Type B pancreatic cell (in vitro differentiated cells): Measurements from ENCODE around the gene ADAMTS17. TPM values are rescaled to one million over a fixed set of nuclear protein-coding genes. Genes with fewer than 3 reads are reported as not detected.

Source experiments
- DNase-seq: peaks from one replicate; pipeline ENCODE4 v3.0.0; 2021; ENCODE audit warnings: mixed read lengths; ENCODE audit not compliant: unreplicated experiment; ENCODE audit errors: extremely low spot score
- H3K27ac Mint-ChIP-seq: 2 replicates; pipeline ENCODE4 v1.8.0; 2021; ENCODE audit warnings: mild to moderate bottlenecking, mixed read lengths
- H3K27me3 Mint-ChIP-seq: 2 replicates; pipeline ENCODE4 v1.8.0; 2021; ENCODE audit warnings: mixed read lengths
- H3K36me3 Mint-ChIP-seq: 2 replicates; pipeline ENCODE4 v1.8.0; 2021; ENCODE audit warnings: mixed read lengths
- H3K4me1 Mint-ChIP-seq: one replicate; pipeline ENCODE4 v1.8.0; 2021; ENCODE audit warnings: mixed read lengths; ENCODE audit not compliant: unreplicated experiment
- H3K4me3 Mint-ChIP-seq: 2 replicates; pipeline ENCODE4 v1.8.0; 2021; ENCODE audit warnings: mild to moderate bottlenecking, mixed read lengths
- H3K9me3 Mint-ChIP-seq: 2 replicates; pipeline ENCODE4 v1.8.0; 2021; ENCODE audit warnings: mixed read lengths
- total RNA-seq: library from RNA; stranded (reverse); gene quantifications from 2 replicates; pipeline ENCODE4 v1.2.1, GENCODE V29; 2021; ENCODE audit warnings: low replicate concordance
- TF ChIP-seq, protein P1 (sequence below): fragments of 200-600 bp; sonication (generic); conservative IDR thresholded peaks from 2 replicates; pipeline ENCODE4 v1.5.0; 2021; ENCODE audit warnings: antibody characterized with exemption, mild to moderate bottlenecking

ADAMTS17 gene
- total RNA-seq, 1 donor from 2014 or later: 18.3 TPM

DNA sequence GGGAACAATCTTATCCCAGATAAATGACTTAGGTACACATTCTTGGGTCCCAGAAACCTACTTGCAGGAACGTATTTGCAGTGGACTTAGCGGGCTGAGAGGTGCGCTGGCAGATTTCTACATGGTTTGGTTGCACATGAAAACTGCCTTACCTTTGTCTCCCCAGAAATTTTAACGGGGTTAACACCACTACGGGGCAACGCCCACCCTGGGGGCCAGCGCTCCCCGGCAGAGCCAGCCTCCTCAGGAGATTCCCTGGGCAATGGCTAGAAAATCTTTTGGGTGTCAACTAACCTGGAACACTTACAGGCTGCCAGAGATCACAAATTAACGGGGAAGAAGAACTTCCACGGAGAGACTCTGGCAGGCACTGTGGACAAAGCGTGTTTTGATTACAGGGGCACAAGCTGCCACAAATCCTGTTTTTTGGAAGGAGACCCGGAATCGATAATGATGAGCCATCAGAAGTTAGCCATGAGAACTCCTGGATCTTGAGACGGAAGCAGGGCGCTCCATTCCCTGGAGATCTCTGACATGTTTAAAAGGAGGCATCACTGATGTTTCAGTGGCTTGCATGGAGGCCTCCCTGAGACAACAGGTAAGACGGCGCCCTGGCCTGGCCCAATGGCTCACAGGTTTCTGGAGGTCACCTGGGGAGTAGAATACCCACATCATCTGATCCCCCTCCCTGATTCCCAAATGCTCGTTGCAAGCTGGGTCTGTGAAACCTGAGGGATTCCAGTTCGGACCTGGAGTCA is 288.9 kb downstream of the ADAMTS17 start:
- H3K27me3 Mint-ChIP-seq: no peaks in the 10 kb centered on the region
- H3K4me3 Mint-ChIP-seq: no peak overlapping the region
- DNase-seq: no peak
- H3K36me3 Mint-ChIP-seq: no peaks in the 10 kb centered on the region
- no peaks in the 10 kb centered on the region for H3K4me1 Mint-ChIP-seq
- no peak overlapping the region for H3K27ac Mint-ChIP-seq
- TF ChIP-seq, protein P1, sequence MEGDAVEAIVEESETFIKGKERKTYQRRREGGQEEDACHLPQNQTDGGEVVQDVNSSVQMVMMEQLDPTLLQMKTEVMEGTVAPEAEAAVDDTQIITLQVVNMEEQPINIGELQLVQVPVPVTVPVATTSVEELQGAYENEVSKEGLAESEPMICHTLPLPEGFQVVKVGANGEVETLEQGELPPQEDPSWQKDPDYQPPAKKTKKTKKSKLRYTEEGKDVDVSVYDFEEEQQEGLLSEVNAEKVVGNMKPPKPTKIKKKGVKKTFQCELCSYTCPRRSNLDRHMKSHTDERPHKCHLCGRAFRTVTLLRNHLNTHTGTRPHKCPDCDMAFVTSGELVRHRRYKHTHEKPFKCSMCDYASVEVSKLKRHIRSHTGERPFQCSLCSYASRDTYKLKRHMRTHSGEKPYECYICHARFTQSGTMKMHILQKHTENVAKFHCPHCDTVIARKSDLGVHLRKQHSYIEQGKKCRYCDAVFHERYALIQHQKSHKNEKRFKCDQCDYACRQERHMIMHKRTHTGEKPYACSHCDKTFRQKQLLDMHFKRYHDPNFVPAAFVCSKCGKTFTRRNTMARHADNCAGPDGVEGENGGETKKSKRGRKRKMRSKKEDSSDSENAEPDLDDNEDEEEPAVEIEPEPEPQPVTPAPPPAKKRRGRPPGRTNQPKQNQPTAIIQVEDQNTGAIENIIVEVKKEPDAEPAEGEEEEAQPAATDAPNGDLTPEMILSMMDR: no peak
- no peaks in the 10 kb centered on the region for H3K9me3 Mint-ChIP-seq

DNA sequence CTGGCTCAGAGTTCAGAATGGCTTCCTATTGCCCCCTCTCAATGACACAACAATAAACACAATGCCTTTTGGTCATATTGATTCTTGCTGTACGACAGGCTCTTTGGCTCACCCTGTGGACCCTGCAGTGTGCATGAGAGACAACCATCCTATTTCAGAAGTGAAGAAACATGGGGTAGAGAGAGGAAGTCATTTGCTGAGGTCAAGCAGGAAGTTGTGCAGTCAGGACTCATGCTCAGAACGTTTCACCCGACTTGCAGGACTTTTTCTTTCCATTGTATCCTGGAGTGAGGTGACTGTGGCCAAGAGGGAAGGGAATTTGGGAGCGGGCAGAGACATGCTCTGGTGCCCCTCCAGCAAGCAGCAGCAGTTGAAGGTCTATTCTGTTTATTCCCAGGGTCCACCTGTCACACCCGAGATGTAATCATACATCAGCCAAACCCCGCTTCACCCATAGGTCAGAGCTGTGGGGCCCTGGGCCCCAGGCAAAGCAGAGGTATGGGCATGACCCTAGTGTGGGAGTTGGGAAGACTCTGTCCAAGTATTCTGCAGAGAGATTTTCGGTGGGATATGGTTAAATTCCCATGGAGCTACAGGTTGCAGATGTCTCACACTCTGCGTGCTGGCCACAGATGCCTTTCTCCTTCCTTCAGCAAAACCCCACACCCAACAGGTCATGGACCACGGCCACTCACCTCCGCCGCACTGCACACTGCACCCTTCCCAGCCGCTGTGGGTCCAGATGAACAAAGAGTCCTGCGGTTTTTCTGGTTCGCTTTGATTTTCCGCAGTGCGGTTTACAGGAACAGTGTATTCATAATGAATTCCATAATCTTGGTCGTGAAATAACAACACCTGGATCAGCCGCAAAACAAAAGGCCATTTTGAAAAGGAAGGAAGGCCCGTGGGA is 290.6 kb downstream of the ADAMTS17 start:
- H3K4me1 Mint-ChIP-seq: no peaks in the 10 kb centered on the region
- TF ChIP-seq, protein P1: no peak
- peaks cover 6% of the 10 kb centered on the region for H3K36me3 Mint-ChIP-seq
- no peak overlapping the region for H3K27ac Mint-ChIP-seq
- H3K9me3 Mint-ChIP-seq: peaks cover 4% of the 10 kb centered on the region
- no peak for DNase-seq
- no peaks in the 10 kb centered on the region for H3K27me3 Mint-ChIP-seq
- H3K4me3 Mint-ChIP-seq: no peak overlapping the region

DNA sequence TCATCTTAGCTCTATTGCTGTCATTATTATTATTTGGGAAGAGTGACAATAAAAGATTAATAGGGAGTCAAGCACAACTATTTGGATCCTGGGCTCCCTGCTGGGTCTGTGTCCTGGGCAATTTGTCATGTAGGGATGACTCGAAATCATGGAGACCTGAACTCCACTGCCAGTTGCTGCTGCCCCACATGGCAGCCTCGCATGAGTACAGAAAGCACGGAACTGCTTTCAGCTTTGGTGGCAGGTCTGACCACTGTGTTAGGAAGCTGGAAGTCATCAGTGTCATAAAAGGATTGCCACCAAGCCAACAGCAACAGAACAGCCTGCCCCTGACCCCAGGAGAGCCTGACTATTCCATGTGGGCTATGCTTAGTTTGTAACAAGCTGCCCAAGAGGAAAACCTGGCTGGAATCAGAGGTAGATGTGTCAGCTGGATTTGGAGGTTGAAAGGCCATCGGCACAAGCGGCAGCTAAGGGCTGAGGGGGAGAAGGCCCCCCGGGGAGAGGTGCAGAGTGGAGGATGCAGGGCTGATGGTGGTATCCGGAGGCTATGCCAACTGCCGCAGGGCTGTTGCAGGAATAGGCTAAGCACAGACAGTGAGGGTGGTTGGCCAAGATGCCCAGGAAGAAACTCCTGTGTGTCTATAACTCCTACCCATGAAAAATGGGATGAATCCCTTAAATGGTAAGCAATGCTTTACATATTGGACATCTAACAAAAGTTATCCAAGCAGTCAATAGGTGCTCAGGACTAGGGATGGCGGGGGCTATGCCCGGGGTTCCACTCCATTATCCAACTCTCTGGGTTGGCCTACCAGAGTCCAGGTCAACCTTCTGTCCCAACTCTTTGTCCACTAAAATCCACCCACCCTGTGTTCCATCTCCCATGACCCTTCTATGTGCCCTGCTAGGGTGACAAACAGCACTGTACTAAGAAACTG is 291.6 kb downstream of the ADAMTS17 start:
- H3K4me3 Mint-ChIP-seq: no peak overlapping the region
- peaks cover 6% of the 10 kb centered on the region for H3K36me3 Mint-ChIP-seq
- no peaks in the 10 kb centered on the region for H3K27me3 Mint-ChIP-seq
- H3K4me1 Mint-ChIP-seq: no peaks in the 10 kb centered on the region
- TF ChIP-seq, protein P1: no peak
- H3K9me3 Mint-ChIP-seq: peaks cover 4% of the 10 kb centered on the region
- H3K27ac Mint-ChIP-seq: no peak overlapping the region
- no peak for DNase-seq

DNA sequence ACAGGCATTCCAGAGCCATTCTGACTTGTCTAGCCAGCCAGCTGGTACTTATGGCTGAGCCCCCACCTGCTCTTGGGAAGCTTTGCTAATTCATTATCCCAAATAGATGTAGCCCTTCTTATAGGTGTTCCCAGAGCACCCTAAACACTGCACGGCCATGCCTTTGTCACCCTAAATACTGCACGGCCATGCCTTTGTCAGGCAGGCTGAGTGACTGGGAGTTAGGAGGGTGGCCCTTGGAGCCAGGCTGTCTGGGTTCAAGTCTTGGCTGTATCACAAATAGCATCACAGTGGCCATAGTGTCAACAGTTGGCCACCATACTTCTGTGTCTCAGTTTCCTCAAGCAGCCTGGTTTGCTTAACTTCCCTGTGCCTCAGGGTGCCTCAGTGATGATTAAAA is 292.3 kb downstream of the ADAMTS17 start:
- TF ChIP-seq, protein P1: no peak
- Mint-ChIP-seq H3K36me3 (peaks cover 6% of the 10 kb centered on the region), H3K4me1 (no peaks in the 10 kb centered on the region), H3K27ac (no peak overlapping the region), H3K9me3 (peaks cover 4% of the 10 kb centered on the region), H3K4me3 (no peak overlapping the region), H3K27me3 (no peaks in the 10 kb centered on the region)
- no peak for DNase-seq

DNA sequence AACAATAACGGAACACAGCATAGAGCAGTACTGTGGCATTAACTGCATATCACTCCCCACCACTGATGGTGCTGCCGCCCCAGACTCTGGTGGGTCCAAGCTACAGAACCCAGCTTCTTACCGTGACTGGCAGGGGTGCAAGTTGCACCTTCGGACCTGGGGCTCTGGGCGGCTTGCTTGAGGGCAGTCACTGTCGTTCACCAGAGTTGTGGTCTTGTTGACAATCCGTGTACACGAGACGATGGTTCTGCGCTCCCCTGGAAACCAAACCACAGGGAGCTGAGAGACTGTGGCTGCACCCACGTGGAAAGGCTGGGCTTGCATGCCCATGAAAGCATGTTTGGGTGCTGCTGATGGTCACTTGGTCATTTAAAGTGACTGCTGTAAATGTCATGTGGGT is 293.0 kb downstream of the ADAMTS17 start:
- no peaks in the 10 kb centered on the region for H3K27me3 Mint-ChIP-seq
- H3K4me3 Mint-ChIP-seq: no peak overlapping the region
- no peaks in the 10 kb centered on the region for H3K4me1 Mint-ChIP-seq
- H3K27ac Mint-ChIP-seq: no peak overlapping the region
- TF ChIP-seq, protein P1: no peak
- peaks cover 6% of the 10 kb centered on the region for H3K36me3 Mint-ChIP-seq
- H3K9me3 Mint-ChIP-seq: peaks cover 4% of the 10 kb centered on the region
- peak; percentile 27 for DNase-seq
